Kidney epithelial cell (primary cell): ENCODE data around the gene ZNF3. TPM values are rescaled to one million over a fixed set of nuclear protein-coding genes. Genes with fewer than 3 reads are reported as not detected.
A peak's percentile ranks its signal among the peaks of the same experiment; 100 is the strongest.

Experiments
- DNase-seq: peaks from one replicate; pipeline ENCODE4 v3.0.0-alpha.2; 2010; ENCODE audit warnings: low read depth
- H3K27me3 ChIP-seq: 2 replicates; pipeline ENCODE4 v1.6.0; 2011; ENCODE audit warnings: low read length; ENCODE audit not compliant: control insufficient read depth, insufficient read depth
- H3K36me3 ChIP-seq: 2 replicates; pipeline ENCODE4 v1.5.1; 2011; ENCODE audit warnings: low read length; ENCODE audit not compliant: control insufficient read depth, insufficient read depth
- H3K4me3 ChIP-seq: 2 replicates; pipeline ENCODE4 v1.5.1; 2011; ENCODE audit warnings: low read depth, mild to moderate bottlenecking, control low read depth, low read length
- CTCF ChIP-seq: IDR thresholded peaks from 2 replicates; pipeline ENCODE4 v1.5.1; 2011; ENCODE audit warnings: mild to moderate bottlenecking, moderate library complexity, low read length, control low read depth, inconsistent platforms; ENCODE audit not compliant: insufficient read depth, poor library complexity, severe bottlenecking
- total RNA-seq: library from RNA; depleted of rRNA; stranded (reverse); fragments of >200 nt; gene quantifications from 2 replicates; pipeline ENCODE4 v1.2.3, GENCODE V29; 2015

ZNF3 gene
- total RNA-seq, 1 donor from 2014 or later: 44.9 TPM

GRCh38 chr7:100085515-100085914 lies 4.0 kb upstream of the ZNF3 start:
- no peak overlapping the region for H3K4me3 ChIP-seq
- no peak for TF ChIP-seq CTCF
- no peaks in the 10 kb centered on the region for H3K36me3 ChIP-seq
- no peaks in the 10 kb centered on the region for H3K27me3 ChIP-seq
- no peak for DNase-seq

- H3K4me3 ChIP-seq: no peak overlapping the region
- no peaks in the 10 kb centered on the region for H3K27me3 ChIP-seq
- H3K36me3 ChIP-seq: peaks cover 2% of the 10 kb centered on the region
- no peak for TF ChIP-seq CTCF
- no peak for DNase-seq
Observed at GRCh38 chr7:100082978-100083377, 1.5 kb upstream of the ZNF3 start.

GRCh38 chr7:100080907-100081534 lies 502 bp downstream of the ZNF3 start:
- DNase-seq: no peak
- Histone ChIP-seq H3K27me3 (no peaks in the 10 kb centered on the region), H3K36me3 (peaks cover 3% of the 10 kb centered on the region), H3K4me3 (peak overlapping the region; percentile 96)
- TF ChIP-seq CTCF: no peak

GRCh38 chr7:100079024-100079560 lies 2.4 kb downstream of the ZNF3 start:
- no peak for DNase-seq
- Histone ChIP-seq H3K27me3 (no peaks in the 10 kb centered on the region), H3K36me3 (peaks cover 11% of the 10 kb centered on the region), H3K4me3 (no peak overlapping the region)
- TF ChIP-seq CTCF: no peak

- Histone ChIP-seq H3K36me3 (peaks cover 15% of the 10 kb centered on the region), H3K27me3 (no peaks in the 10 kb centered on the region), H3K4me3 (no peak overlapping the region)
- no peak for TF ChIP-seq CTCF
- no peak for DNase-seq
Observed at GRCh38 chr7:100077205-100077604, 4.3 kb downstream of the ZNF3 start.

GRCh38 chr7:100075418-100075817 lies 6.1 kb downstream of the ZNF3 start:
- no peak for DNase-seq
- peaks cover 24% of the 10 kb centered on the region for H3K36me3 ChIP-seq
- TF ChIP-seq CTCF: no peak
- no peak overlapping the region for H3K4me3 ChIP-seq
- no peaks in the 10 kb centered on the region for H3K27me3 ChIP-seq
